IMR-90 (cell line): Measurements from ENCODE around the gene IGF1. TPM values are rescaled to one million over a fixed set of nuclear protein-coding genes. Genes with fewer than 3 reads are reported as not detected.
A peak's percentile ranks its signal among the peaks of the same experiment; 100 is the strongest.

ENCODE experiments used
- ATAC-seq: fragments of 200-7000 bp; cut with Tn5 transposase; 2 replicates; pipeline ENCODE4 v1.9.1; 2020; ENCODE audit warnings: low read depth, mild to moderate bottlenecking, moderate library complexity
- BruUV-seq: library from RNA; stranded (reverse); fragments of 400-500 nt; replicated peaks from 2 replicates; lab custom pipeline; 2021; lab: Mats Ljungman, UMichigan
- CTCF ChIA-PET: fragments of 300-600 bp; formaldehyde crosslinking; extraction: SDS; loops from one replicate; lab custom pipeline; 2021; ENCODE audit warnings: antibody characterized with exemption; lab: Yijun Ruan, JAX
- POLR2A ChIA-PET: fragments of 300-600 bp; sonication (Branson Sonifier 250); formaldehyde crosslinking; loops from one replicate; lab custom pipeline; 2022; ENCODE audit warnings: antibody characterized with exemption; ENCODE audit not compliant: unreplicated experiment; lab: Charles Lee
- DNase-seq: peaks from one replicate; pipeline ENCODE4 v3.0.0; 2013
- H2AFZ ChIP-seq: replicated peaks from 2 replicates; pipeline ENCODE3; 2013; ENCODE audit warnings: low read length, mild to moderate bottlenecking; ENCODE audit not compliant: poor library complexity
- H2AK5ac ChIP-seq: 2 replicates; pipeline ENCODE4 v1.6.1; 2013; ENCODE audit warnings: low read depth, low read length, inconsistent platforms
- H2AK9ac ChIP-seq: replicated peaks from 2 replicates; pipeline ENCODE3; 2013; ENCODE audit warnings: mild to moderate bottlenecking, low read depth, low read length, moderate library complexity; ENCODE audit not compliant: poor library complexity
- H2BK120ac ChIP-seq: 2 replicates; pipeline ENCODE4 v1.6.1; 2013; ENCODE audit warnings: low read depth, low read length, inconsistent platforms
- H2BK15ac ChIP-seq: 3 replicates; pipeline ENCODE4 v1.6.1; 2013; ENCODE audit warnings: low read depth, low read length, inconsistent platforms
- H2BK20ac ChIP-seq: 2 replicates; pipeline ENCODE4 v1.6.1; 2013; ENCODE audit warnings: low read depth, mild to moderate bottlenecking, inconsistent platforms, low read length, moderate library complexity
- H2BK5ac ChIP-seq: 2 replicates; pipeline ENCODE4 v1.6.1; 2013; ENCODE audit warnings: mild to moderate bottlenecking, low read depth, low read length, inconsistent platforms; ENCODE audit not compliant: poor library complexity, severe bottlenecking
- H3K14ac ChIP-seq: replicated peaks from 2 replicates; pipeline ENCODE4 v1.6.1; 2013; ENCODE audit warnings: low read depth, low read length, inconsistent platforms
- H3K18ac ChIP-seq: 2 replicates; pipeline ENCODE4 v1.6.1; 2013; ENCODE audit warnings: low read depth, low read length, control low read depth
- H3K23ac ChIP-seq: 2 replicates; pipeline ENCODE4 v1.6.1; 2013; ENCODE audit warnings: low read depth, low read length, inconsistent platforms
- H3K27ac ChIP-seq: 2 replicates; pipeline ENCODE4 v1.5.1; 2013; ENCODE audit warnings: mild to moderate bottlenecking, control low read depth, low read length; ENCODE audit not compliant: insufficient read depth
- H3K27me3 ChIP-seq: 2 replicates; pipeline ENCODE4 v1.6.1; 2013; ENCODE audit warnings: low read length; ENCODE audit not compliant: control insufficient read depth, insufficient read depth
- H3K36me3 ChIP-seq: 2 replicates; pipeline ENCODE4 v1.6.1; 2013; ENCODE audit warnings: low read length, mixed read lengths; ENCODE audit not compliant: control insufficient read depth, insufficient read depth
- H3K4ac ChIP-seq: 2 replicates; pipeline ENCODE4 v1.6.1; 2013; ENCODE audit warnings: low read depth, low read length, inconsistent platforms
- H3K4me1 ChIP-seq: 2 replicates; pipeline ENCODE4 v1.6.1; 2013; ENCODE audit warnings: low read length, mixed read lengths; ENCODE audit not compliant: control insufficient read depth, insufficient read depth
- H3K4me2 ChIP-seq: 2 replicates; pipeline ENCODE4 v1.6.1; 2013; ENCODE audit warnings: low read depth, mild to moderate bottlenecking, control low read depth, low read length, moderate library complexity
- H3K4me3 ChIP-seq: 2 replicates; pipeline ENCODE4 v1.5.1; 2013; ENCODE audit warnings: low read depth, mild to moderate bottlenecking, control low read depth, low read length, moderate library complexity; ENCODE audit not compliant: insufficient read depth
- H3K56ac ChIP-seq: 2 replicates; pipeline ENCODE4 v1.6.1; 2013; ENCODE audit warnings: low read length, inconsistent platforms; ENCODE audit not compliant: insufficient read depth; ENCODE audit errors: extremely low read depth
- H3K79me1 ChIP-seq, 2 experiments: 2 replicates each; pipeline ENCODE4 v1.6.1; 2013; ENCODE audit warnings: low read length in 2 of 2, inconsistent platforms in 1 of 2, low read depth in 1 of 2
- H3K9ac ChIP-seq: 2 replicates; pipeline ENCODE4 v1.6.1; 2013; ENCODE audit warnings: low read depth, low read length, control low read depth
- H3K9me1 ChIP-seq: 2 replicates; pipeline ENCODE4 v1.6.1; 2013; ENCODE audit warnings: low read length, inconsistent platforms; ENCODE audit not compliant: insufficient read depth
- H3K9me3 ChIP-seq: 2 replicates; pipeline ENCODE4 v1.6.1; 2013; ENCODE audit warnings: low read length; ENCODE audit not compliant: control insufficient read depth, insufficient read depth
- H4K20me1 ChIP-seq: 2 replicates; pipeline ENCODE4 v1.6.1; 2013; ENCODE audit warnings: low read length, inconsistent platforms; ENCODE audit not compliant: insufficient read depth
- H4K5ac ChIP-seq: 2 replicates; pipeline ENCODE4 v1.6.1; 2013; ENCODE audit warnings: mild to moderate bottlenecking, low read depth, low read length, control low read depth
- H4K8ac ChIP-seq, 2 experiments: 2 replicates each; pipeline ENCODE4 v1.6.1; 2013; ENCODE audit warnings: low read depth in 2 of 2, low read length in 2 of 2, control low read depth in 1 of 2, inconsistent platforms in 1 of 2
- H4K91ac ChIP-seq: 2 replicates; pipeline ENCODE4 v1.6.1; 2013; ENCODE audit warnings: low read depth, low read length, inconsistent platforms; ENCODE audit not compliant: insufficient read depth
- BHLHE40 ChIP-seq: fragments of 150-350 bp; IDR thresholded peaks from 2 replicates; pipeline ENCODE4 v1.6.1; 2016; ENCODE audit warnings: mild to moderate bottlenecking, low read depth, low read length
- CEBPB ChIP-seq: IDR thresholded peaks from 2 replicates; pipeline ENCODE4 v1.6.1; 2012; ENCODE audit warnings: low read depth, low read length, improper control_type of control experiment
- CHD1 ChIP-seq: IDR thresholded peaks from 2 replicates; pipeline ENCODE4 v1.6.1; 2012; ENCODE audit warnings: low read depth, low read length, improper control_type of control experiment
- CTCF ChIP-seq: conservative IDR thresholded peaks from 2 replicates; pipeline ENCODE4 v1.5.1; 2012; ENCODE audit warnings: mild to moderate bottlenecking, low read depth, low read length, improper control_type of control experiment
- ELK1 ChIP-seq: fragments of 150-350 bp; IDR thresholded peaks from 2 replicates; pipeline ENCODE4 v1.6.1; 2016; ENCODE audit warnings: low read depth, mild to moderate bottlenecking, low read length, moderate library complexity, borderline replicate concordance
- MAFK ChIP-seq: IDR thresholded peaks from 2 replicates; pipeline ENCODE4 v1.6.1; 2012; ENCODE audit warnings: low read depth, low read length, improper control_type of control experiment
- MAZ ChIP-seq: IDR thresholded peaks from 2 replicates; pipeline ENCODE4 v1.6.1; 2012; ENCODE audit warnings: low read depth, mild to moderate bottlenecking, low read length, improper control_type of control experiment, moderate library complexity, borderline replicate concordance
- MXI1 ChIP-seq: IDR thresholded peaks from 2 replicates; pipeline ENCODE4 v1.6.1; 2012; ENCODE audit warnings: low read depth, mild to moderate bottlenecking, low read length, moderate library complexity, borderline replicate concordance
- POLR2A ChIP-seq: IDR thresholded peaks from 2 replicates; pipeline ENCODE4 v1.6.1; 2012; ENCODE audit warnings: mild to moderate bottlenecking, low read depth, low read length
- RAD21 ChIP-seq: IDR thresholded peaks from 2 replicates; pipeline ENCODE4 v1.6.1; 2012; ENCODE audit warnings: low read length, improper control_type of control experiment
- RFX5 ChIP-seq: IDR thresholded peaks from 2 replicates; pipeline ENCODE4 v1.8.0; 2012; ENCODE audit warnings: low read depth, mild to moderate bottlenecking, low read length, moderate library complexity
- SMC3 ChIP-seq: fragments of 150-350 bp; IDR thresholded peaks from 2 replicates; pipeline ENCODE4 v1.6.1; 2016; ENCODE audit warnings: low read depth, mild to moderate bottlenecking, antibody characterized with exemption, low read length, moderate library complexity
- USF2 ChIP-seq: fragments of 150-350 bp; IDR thresholded peaks from 2 replicates; pipeline ENCODE4 v1.6.1; 2017; ENCODE audit warnings: mild to moderate bottlenecking, antibody characterized with exemption, low read length, low read depth
- WGBS, 2 experiments: methylation state at CpG; one replicate each; pipeline versions ENCODE4 v1.1.5 to v1.1.7; 2013; ENCODE audit warnings: missing lambda C conversion rate in 2 of 2; ENCODE audit not compliant: insufficient read length in 1 of 2; ENCODE audit errors: extremely low coverage in 2 of 2; 5-methylcytosine and 5-hydroxymethylcytosine counted together
- dilution Hi-C: fragments of 300-500 bp; cut with HindIII; formaldehyde crosslinking; loops from one replicate; pipeline ENCODE4 v1.14.3; 2018; ENCODE audit warnings: low sequenced_read_pairs; ENCODE audit not compliant: unreplicated experiment
- in situ Hi-C: fragments of 300-500 bp; cut with MboI; formaldehyde crosslinking; loops from 3 replicates; pipeline ENCODE4 v1.14.3; 2019; ENCODE audit warnings: low sequenced_read_pairs, inconsistent platforms, mixed read lengths
- intact Hi-C: fragments of 100-400 bp; cut with micrococcal nuclease; formaldehyde crosslinking; loops from 2 replicates; pipeline ENCODE4 v1.10.0; 2022
- polyA plus RNA-seq, 3 experiments: library from polyadenylated mRNA; depleted of rRNA; stranded (reverse); fragments of >200 nt; gene quantifications; 2 replicates each; pipeline ENCODE4 v1.2.3, GENCODE V29; 2012; ENCODE audit warnings: low replicate concordance in 1 of 3
- total RNA-seq: library from RNA; depleted of rRNA; stranded (reverse); fragments of >200 nt; gene quantifications from 2 replicates; pipeline ENCODE4 v1.2.3, GENCODE V29; 2012

IGF1 gene
- total and polyA plus RNA-seq, 2 of the 4 experiments (the other 2 are of a cell fraction): under 0.01 to 0.12 TPM

- Histone ChIP-seq H3K9me3 (peaks cover 2% of the 10 kb centered on the region; the same call in 1 of the 2 replicates), H3K23ac (no peak overlapping the region), H2BK120ac (no peak overlapping the region), H4K91ac (no peak overlapping the region), H3K79me1 (no peaks in the 10 kb centered on the region), H4K5ac (no peak overlapping the region), H3K4ac (no peak overlapping the region), H3K4me3 (no peak overlapping the region), H3K18ac (no peak overlapping the region), H2BK5ac (no peak overlapping the region), H3K4me1 (no peaks in the 10 kb centered on the region), H3K9me1 (no peaks in the 10 kb centered on the region), H2AK5ac (no peak overlapping the region), H3K14ac (no peak overlapping the region), H3K4me2 (no peak overlapping the region), H3K9ac (no peak overlapping the region), H4K8ac (no peak overlapping the region), H3K36me3 (no peaks in the 10 kb centered on the region), H2AFZ (no peak overlapping the region), H3K27me3 (no peaks in the 10 kb centered on the region), H3K56ac (no peak overlapping the region), H2AK9ac (no peak overlapping the region), H3K27ac (no peak overlapping the region), H2BK15ac (no peak overlapping the region), H2BK20ac (0 out of 2 replicates have a peak overlapping the region, but pooled peaks have one; percentile 24), H4K20me1 (no peaks in the 10 kb centered on the region)
- dilution Hi-C loops: no loop called here
- intact Hi-C loops: loop anchor here (10.0 kb wide), 1 partner anchor 902 kb away; no protein-coding TSS in a partner anchor
- POLR2A ChIA-PET: no interaction called here
- in situ Hi-C loops: no loop called here
- TF ChIP-seq ELK1 (no peak), RFX5 (no peak), BHLHE40 (no peak), MXI1 (no peak), USF2 (no peak), SMC3 (no peak), CTCF (no peak), POLR2A (no peak), CEBPB (no peak), MAFK (no peak), MAZ (no peak), CHD1 (no peak), RAD21 (no peak)
- DNase-seq: no peak
- CTCF ChIA-PET: no interaction called here
- no TSS peak for BruUV-seq
- WGBS, 2 experiments: no CpG with 5 or more reads among the region's 2 CpGs
- ATAC-seq: no peak
These were observed 123.7 kb downstream of the IGF1 start for GRCh38 chr12:102356690-102357089.
